HuH-7.5 (cell line): Measurements from ENCODE around the gene CELSR1.

Experiments
- DNase-seq: peaks from one replicate; pipeline ENCODE4 v3.0.0; 2011; ENCODE audit warnings: low spot score

The CELSR1 gene

DNA sequence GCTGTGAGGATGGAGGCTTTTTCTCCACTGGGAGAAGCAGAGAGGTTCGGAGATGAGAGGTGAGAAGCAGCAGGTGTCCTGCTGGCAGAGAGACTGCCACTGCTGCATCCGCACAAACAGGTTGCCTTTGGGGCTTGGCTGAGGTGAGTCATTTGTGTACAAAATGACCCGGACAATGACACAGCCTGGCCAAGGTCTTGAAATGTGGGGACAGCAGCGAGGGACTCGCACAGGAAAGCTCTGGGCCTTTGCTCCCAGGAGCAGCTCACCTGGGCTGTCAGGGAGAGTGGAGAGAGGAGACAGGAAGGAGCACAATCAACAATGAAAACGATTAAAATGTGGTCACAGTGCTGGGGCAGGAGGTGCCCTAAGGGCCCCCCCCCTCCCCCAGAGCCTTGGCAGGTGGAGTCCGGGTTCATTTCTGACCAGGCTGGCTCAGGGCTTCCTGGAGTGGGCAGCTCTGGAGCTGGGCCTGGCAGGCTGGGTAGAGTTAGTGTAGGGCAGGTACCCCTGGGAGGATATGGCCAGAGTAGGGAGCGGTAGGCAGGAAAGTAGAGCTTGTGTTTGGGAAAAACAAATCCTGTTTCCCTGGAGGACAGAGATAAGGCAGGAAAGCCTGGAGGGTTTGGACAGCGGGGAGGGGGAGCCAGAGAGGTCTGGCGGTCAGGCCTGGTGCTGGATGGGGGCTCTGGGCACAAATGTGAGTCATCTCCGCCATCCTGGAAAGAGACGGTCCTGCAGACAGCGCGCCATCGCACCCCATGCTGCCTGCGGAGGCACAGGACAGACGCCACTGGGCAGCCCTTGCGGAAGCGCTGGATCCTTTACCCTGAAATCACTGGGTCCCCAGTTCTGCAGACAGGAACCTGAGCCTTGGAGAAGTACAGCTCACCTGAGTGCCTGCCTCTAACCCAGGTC lies 37.8 kb upstream of the CELSR1 start:
- DNase-seq = peak; percentile 65

DNA sequence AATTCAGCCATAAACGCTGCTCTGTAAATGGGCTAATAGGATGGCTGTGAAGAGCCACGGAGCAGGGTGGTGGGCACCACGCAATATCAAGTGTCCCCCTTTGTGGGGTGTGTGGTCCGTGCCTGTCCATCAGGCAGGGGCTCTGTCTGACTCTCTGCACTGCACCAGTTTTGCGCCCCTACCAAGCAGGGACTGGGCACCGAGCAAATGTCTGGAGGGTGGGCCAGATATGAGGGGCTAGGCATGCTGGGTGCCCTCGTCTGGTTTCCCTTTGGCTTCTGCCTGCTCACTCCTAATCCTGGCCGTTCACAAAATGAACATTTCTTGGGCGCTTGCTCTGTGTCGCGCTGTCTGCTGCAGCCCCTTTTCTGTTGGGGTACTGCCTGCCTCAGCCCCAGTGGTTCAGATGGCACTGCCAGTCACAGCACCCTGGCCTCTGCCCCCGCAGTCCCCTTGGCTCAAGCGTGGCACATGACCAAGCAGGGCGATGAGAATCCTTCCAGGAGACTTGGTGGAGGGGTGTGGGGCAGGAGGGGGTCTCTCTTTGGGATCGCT lies 37.1 kb upstream of the CELSR1 start:
- DNase-seq = no peak

DNA sequence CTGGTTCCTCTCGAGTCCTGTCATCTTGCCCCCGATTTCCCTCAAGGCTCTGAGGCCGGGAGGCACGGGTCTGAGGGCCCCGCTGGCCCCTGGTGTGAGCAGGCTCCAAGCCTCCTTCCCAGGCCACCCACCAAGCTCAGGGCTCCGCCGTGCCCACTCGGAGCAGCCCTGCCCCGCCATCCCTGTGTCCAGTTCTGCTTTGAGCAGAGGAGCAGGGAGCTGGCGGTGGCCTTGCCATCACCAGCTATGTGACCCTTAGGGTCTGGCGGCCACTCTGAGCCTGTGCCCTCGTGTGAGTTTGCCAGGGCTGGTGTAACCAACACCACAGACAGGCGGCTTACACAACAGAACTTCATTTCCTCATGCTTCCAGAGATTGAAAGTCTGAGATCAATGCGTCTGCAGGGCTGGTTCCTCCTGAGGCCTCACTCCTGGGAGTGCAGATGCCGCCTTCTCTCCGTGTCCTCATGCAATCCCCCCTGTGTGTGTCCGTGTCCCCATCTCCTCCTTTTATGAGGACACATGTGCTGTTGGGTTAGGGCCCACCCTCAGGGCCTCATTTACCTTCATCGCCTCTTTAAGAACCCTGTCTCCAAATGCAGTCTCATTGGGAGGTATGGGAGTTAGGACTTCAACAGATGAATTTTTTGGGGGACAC lies 36.5 kb upstream of the CELSR1 start:
- no peak for DNase-seq

DNA sequence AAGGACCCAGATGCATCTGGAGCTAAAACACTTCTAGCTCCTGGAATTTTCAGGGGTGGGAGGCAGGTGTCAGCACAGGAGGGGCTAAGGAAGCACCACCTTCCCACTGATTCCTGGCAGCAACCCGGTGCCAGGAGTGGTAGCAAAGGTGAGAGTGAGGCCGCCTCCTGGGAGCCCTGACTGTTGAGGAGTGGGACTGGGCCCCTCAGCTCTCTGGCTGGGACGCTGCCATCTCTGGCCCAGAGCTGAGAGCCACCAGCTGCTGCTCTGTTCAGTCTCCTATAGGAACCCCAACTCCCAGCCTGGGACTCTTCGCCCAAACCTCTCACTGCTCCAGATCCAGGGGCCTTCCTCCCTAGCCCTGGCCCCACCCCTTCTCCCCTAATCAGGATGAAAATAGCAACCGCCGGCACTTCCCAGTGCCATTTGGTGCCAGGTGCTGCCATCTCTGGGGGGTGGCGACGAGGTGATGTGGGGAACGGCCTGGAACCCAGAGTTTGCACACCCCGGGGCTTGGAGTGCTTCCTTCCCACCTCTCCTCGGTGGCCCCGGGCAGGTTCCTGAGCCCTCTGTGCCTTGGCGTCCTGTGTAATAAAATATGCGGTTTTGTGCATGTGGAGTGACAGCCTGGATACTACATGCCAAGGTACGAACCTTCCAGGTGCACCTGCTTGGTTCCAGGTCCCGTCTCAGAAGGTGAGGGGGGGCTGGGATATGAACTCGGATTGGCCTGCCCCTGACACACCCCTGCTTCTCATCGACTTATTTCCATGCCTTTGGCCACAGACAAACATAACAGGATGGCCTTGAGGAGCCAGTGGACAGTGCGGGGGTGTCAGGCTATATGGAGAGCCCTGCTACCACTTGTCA lies 35.7 kb upstream of the CELSR1 start:
- no peak for DNase-seq

DNA sequence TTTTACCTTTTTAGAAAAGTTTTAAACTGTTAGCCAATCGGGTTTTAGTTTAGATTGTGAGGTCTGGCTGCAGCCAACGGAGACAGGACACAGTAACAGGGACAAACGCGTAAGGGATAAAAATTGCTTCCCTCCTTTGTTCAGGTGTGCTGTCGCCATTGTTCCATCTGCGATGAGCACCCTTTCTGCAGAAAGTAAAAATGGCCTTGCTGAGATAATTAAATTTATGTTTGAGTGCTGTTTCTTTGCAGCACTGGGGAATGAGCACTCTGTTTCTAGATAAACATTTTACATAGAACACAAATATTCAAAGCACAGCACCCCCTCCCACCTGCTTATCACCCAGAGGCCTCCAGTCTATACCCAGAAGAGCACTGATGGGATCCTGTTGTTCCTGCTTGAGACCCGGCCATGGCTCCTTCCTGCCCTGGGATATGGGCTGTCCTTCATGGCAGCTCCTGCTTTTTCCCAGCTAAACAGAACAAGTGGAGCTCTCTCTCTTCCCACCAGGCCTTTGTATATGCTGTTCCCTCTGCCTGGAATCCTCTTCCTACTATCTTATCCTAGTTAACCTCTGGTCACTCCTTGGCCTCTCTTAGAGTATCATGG lies 34.3 kb upstream of the CELSR1 start:
- DNase-seq = no peak

DNA sequence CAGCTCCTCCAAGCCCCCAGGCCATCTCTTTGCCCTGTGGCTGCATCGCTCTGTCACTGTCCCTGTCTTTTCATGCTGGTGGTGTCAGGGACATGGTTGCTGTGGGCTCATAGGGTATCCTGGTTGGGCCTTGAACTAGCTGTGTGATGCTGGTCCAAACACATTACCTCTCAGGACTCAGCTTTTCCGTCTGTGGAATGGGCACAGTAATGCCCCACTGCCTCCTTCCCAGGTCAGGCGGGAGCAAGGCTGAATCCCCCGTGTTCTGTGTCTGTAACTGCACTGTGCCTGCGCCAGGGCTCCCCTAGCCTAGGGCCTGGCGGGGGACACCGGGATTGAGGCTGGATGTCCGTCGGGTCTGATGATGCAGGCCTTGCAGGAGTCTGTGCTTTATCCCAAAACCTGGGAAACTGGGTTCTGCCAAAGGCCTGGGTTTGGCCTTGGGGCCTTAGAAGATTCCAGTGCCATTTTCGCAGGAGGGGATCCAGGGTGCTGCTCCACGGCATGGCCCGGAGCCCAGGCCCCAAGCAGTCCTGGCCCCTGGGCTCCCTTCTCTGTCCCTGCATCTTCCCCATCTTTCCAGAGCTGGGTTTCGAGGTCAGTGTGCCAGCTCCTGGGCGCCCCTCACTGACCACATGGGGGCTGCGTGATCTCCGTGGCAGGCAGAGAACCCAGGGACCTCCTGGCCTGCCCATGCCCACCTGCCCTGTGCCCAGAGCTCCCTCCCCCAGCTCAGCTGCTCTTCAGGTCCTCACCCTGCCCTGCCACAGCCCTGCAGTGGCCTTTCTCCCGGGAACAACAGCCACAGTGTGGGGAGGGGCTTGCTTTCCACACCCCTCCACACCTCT lies 32.7 kb upstream of the CELSR1 start:
- DNase-seq = no peak

DNA sequence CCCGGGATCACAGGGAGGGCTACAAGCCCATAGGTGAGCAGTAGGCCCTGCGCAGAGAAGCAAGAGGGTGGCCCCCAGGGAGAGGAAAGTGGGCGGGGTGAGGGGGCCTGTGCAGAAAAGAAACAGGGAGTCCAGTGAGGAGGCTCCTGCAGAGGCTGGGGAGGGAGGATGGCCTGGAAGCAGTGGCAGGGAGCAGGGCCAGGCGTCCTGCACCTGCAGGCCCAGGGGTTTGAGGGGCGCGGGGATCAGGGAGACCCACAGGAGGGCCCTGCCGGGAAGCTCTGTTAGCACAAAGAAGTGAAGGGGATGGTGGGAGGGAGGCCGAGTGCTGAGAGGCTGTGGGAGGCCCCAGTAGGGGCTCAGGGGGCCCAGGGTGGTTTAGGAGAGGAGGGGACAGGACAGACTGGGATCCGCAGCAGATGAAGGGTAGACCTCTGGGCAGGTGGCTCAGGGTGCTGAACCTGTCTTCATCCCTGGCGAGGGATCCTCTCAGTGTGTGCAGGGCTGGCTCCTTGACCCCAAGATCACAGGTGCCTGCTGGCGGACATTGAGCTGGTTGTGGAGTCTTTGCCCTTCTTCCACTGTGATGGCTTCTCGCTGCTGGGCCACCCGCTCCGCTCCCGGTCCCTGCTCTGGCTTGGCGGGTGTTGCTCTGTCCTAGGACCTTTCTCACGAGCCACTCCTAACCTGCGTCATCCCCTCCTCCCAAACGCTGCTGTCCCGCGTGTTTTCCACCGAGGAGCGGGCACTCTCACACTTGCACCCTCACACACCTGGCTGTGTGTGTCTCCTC lies 31.8 kb upstream of the CELSR1 start:
- DNase-seq = no peak

DNA sequence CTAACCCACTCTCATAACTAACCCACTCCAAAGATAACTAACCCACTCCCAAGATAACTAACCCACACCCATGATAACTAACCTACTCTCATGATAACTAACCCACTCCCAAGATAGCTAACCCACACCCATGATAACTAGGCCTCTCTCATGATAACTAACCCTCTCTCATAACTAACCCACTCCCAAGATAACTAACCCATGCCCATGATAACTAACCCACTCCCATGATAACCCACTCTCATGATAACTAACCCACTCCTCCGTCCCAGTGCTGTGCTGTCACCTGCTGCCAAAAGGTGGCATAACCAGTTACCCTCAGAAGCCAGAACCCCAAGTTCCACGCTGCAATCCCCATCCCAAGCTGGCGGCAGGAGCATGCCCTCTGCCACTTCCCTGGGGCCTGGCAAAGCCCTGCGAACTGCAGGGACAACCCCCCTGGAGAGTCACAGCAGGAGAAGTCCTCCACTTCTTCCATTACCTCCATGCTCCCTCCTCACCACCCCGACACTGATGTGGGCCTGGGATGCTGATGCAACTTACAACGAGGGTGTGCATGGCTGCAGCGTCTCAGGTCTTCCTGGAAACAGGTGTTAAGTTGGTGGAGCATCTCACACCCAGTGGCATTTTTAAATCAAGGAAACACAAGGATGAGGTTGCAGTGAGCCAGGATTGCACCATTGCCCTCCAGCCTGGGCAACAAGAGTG lies 30.8 kb upstream of the CELSR1 start:
- no peak for DNase-seq

DNA sequence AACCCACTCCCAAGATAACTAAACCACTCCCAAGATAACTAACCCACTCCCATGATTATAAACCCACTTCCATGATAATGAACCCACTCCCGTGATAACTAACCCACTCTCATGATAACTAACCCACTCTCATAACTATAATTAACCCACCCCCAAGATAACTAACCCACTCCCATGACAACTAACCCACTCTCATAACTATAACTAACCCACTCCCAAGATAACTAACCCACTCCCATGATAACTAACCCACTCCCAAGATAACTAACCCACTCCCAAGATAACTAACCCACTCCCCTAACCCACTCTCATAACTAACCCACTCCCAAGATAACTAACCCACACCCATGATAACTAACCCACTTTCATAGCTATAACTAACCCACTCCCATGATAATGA lies 30.1 kb upstream of the CELSR1 start:
- no peak for DNase-seq

DNA sequence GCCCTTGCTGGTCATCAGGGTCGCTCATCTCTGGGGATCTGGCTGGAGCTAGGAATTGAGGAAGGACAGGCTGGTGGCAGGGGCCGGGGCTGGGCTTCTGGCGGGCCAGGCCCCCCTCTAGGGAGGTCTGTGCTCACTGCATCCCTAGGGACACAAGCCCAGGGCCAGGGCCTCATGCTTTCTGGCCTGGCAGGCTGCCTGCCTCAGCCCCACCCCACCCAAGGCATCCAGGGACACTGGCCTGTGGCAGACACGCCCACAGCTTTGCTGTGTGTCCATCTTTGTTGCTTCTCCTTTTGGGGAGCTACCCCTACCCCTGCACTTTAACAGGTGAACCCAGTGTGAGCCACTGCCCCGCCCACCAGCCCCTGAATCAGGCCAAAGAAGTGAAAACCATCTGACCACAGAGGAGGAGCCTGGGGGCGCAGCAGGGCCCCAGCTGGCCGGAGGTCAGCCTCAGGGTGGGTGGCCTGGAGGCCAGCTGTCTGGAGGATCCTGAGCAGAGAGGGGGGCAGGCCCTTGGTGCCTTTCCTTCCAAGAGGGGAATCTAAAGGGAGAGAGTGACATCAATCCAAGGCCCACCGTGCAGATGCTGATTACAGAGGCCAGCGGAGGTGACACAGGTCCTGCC lies 26.8 kb upstream of the CELSR1 start:
- DNase-seq = no peak

DNA sequence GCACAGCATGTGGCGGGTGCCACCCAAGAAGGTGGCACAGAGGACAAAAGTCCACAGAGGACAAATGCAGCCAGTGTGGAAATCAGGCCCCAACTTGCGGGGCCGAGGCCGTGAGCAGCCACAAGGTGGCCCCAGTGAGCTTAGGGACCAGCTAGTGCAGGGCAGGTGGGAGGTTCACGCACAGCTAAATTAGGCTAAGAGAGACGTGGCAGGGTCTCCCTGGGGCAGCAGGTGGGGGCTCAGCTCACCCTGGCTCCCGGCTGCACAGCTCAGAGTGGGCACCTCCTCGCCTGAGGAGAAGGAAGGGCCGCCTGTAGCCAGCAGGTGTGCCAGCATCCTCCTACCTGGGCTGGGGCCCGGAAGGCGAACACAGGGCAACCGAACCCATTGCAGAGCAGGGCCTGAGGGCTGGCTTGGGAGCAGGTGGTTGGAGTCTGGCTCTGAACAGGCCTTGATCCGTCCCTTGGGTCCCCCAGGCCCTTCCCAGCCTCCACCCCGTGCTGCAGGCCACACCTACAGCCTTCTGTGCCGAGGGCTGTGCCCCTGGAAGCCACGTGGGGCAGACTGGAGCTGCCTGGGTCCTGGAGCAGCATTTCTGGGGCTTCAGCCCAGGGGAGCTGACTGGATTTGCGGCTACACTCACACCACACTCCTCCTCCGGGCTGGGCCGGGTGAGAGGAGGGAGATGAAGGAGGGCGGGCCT lies 26.1 kb upstream of the CELSR1 start:
- peak; percentile 84 for DNase-seq

DNA sequence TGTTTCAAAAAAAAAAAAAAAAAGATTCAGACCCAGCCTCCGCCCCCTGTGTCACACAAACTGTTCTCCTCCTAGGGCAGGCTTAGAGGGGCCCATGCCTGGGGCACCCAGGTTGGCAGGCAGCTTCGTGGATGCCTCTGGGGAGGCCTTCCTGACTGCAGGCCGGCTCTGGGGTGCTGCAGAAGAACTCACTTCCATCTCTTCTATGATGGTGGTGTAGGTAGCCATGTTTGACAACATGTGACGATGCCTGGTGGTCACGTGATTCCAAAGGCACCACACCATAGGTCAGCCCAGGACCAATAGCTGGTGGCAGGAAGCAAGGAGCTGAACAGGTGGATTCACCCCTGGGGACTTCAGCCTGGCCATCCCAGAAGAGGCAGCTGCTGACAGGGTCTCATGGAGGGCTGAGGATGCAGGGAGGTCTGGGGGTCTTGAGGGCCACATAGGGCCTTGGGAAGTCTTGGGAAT lies 24.1 kb upstream of the CELSR1 start:
- DNase-seq = no peak

DNA sequence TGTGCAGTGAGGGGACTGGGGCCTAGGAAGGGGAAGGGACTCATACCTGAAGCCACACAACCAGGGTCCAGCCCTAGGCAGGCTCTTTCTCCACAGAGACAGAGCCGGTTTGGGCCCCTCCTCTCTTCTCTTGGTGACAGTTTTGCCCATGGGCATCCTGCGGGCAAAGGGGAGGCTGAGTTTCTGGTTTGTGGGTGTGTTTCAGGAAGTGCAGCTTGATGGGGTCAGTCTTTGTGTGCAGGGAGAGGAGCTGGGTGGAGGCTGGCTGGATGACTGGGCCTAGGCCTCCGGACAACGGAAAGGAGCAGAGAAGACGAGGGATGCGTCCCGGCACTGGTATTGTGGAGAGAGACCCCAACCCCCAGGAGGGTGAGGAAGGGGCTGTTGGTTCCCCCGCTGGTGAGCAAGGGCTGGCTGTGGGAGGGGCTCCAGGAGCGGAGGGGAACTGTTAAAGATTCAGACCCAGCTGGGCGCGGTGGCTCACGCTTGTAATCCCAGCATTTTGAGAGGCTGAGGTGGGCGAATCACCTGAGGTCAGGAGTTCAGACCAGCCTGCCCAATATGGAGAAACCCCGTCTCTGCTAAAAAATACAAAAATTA lies 23.4 kb upstream of the CELSR1 start:
- DNase-seq = no peak

DNA sequence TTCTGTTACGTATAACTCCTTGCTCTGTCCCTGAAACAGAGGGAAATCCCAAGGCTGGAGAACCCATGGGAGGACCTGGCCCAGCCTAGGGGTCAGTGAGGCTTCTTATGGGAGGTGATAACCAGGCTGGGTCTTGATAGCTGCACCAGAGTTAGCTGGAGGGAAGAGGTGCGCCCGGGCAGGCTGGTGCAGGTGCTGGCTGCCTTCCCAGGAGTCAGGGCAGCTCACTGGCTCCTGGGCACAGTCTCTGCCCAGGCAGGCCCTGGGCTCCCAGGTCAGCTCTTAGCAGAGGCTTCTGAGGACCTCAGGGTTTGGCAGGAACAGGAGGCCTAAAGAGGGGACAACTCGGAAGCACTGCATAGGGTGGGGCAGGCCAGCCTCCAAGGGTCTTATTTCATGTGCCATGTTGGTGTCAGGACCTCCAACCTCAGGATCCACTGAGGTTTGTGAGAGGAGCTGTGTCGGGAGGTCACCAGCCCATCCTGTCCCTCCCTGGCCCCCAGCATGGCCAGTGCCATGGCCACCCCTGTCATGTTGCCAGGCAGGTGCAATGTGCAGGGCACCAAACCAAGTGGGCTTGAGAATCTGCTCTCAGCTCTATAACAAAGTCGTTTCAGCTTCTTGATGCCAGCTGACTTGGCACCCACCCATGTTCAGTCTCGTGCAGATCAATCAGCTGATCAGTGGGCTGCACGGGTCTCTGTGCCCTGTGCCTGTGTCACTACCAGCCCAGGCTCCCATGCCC lies 20.5 kb upstream of the CELSR1 start:
- DNase-seq = no peak

DNA sequence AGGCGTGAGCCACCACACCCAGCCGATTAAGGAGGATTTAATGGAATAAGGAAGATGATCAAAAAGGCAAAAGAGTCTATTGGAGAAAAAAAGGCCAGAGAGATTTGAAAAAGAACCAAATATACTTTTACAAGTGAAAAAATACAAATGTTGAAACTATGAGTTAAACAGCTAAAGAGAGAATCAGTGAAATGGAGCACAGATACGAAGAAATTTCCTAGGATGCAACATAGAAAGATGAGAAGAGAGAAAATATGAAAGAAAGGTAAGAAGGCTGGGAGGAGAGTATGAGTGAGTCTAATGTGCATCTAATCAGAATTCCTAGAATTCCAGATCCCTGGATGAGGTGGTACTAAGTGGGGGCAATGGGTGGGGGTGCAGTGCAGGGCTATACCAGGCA lies 19.4 kb upstream of the CELSR1 start:
- no peak for DNase-seq

DNA sequence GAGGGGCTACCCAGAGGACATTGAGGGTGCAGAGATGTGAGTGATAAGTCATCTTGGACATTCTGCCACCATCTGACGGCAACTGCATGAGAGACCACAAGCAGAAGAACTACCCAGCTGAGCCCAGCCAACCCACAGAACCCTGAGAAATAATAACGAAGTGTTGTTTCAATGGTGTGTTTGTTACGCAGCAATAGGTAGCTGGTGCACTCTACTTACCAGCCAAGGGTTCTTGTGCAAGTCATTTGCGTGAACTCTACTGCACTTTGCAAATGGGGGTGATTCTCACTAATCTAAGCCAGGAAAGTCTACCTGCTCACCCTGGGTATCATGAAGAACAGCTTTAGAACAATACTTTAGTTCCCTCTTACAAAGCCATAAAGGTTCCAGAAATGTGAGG lies 15.8 kb upstream of the CELSR1 start:
- DNase-seq = no peak

DNA sequence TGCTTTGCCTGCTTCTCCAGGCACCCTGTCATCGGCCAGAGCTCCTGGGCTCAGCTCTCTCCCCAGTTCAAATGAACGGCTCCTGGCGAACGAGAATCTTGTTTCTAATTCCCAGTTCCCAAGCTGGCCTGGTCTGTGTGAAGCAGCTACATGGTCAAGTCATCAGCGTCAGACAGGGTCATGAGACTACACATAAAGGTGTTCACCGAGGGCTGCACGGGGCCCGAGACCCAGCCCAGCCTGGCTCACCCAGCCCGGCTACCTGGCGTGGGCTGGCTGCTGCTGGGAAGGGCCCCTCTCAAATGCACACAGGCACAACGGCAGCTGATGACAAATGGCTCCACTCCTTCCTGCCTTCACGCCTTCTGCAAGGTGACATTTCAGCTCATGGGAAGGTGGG lies 14.6 kb upstream of the CELSR1 start:
- no peak for DNase-seq
